HG03196 (cell line): Measurements from ENCODE around the gene ZBTB21.

Source experiments
- ATAC-seq: cut with Tn5 transposase; IDR thresholded peaks from one replicate; pipeline ENCODE4 v1.9.1; 2021; ENCODE audit not compliant: unreplicated experiment

The ZBTB21 gene

GRCh38 chr21:42021371-42022090 is 11.4 kb upstream of the ZBTB21 start:
- no peak for ATAC-seq

GRCh38 chr21:42019706-42020105 is 9.5 kb upstream of the ZBTB21 start:
- ATAC-seq, result no peak

- no peak for ATAC-seq
Measured at GRCh38 chr21:42019101-42019605, 9.0 kb upstream of the ZBTB21 start.

GRCh38 chr21:42017022-42017421 is 6.9 kb upstream of the ZBTB21 start:
- ATAC-seq, result no peak

- ATAC-seq, result no peak
Measured at GRCh38 chr21:42016364-42016985, 6.3 kb upstream of the ZBTB21 start.

GRCh38 chr21:42013931-42014330 is 3.8 kb upstream of the ZBTB21 start:
- no peak for ATAC-seq

- no peak for ATAC-seq
Measured at GRCh38 chr21:42013376-42013775, 3.2 kb upstream of the ZBTB21 start.

GRCh38 chr21:42012763-42013329 is 2.7 kb upstream of the ZBTB21 start:
- no peak for ATAC-seq

GRCh38 chr21:42012344-42012743 is 2.2 kb upstream of the ZBTB21 start:
- ATAC-seq, result no peak

GRCh38 chr21:42010507-42011495 is 641 bp upstream of the ZBTB21 start:
- peak; percentile 22 for ATAC-seq

- peak; percentile 21 for ATAC-seq
Measured at GRCh38 chr21:42009018-42009830, 936 bp downstream of the ZBTB21 start.

- no peak for ATAC-seq
Measured at GRCh38 chr21:42007356-42007940, 2.7 kb downstream of the ZBTB21 start.

- ATAC-seq, result no peak
Measured at GRCh38 chr21:42006765-42007164, 3.4 kb downstream of the ZBTB21 start.

GRCh38 chr21:42004406-42005199 is 5.6 kb downstream of the ZBTB21 start:
- no peak for ATAC-seq

GRCh38 chr21:42003051-42003461 is 7.1 kb downstream of the ZBTB21 start:
- no peak for ATAC-seq

GRCh38 chr21:42002421-42002958 is 7.7 kb downstream of the ZBTB21 start:
- no peak for ATAC-seq

- ATAC-seq, result no peak
Measured at GRCh38 chr21:42001781-42002180, 8.4 kb downstream of the ZBTB21 start.

GRCh38 chr21:42000908-42001307 is 9.3 kb downstream of the ZBTB21 start:
- no peak for ATAC-seq

- no peak for ATAC-seq
Measured at GRCh38 chr21:41997657-41998056, 12.5 kb downstream of the ZBTB21 start.
